Measurements from ENCODE around the gene CD36. TPM values are rescaled to one million over a fixed set of nuclear protein-coding genes. Genes with fewer than 3 reads are reported as not detected.
A peak's percentile ranks its signal among the peaks of the same experiment; 100 is the strongest.

CD36 gene
- total RNA-seq, 4 donors from 2014 or later: 5.4 to 186 (median 12.1) TPM

- Histone ChIP-seq H3K9me3 (no peaks in the 10 kb centered on the region), H3K4me1 (no peaks in the 10 kb centered on the region), H3K27me3 (no peaks in the 10 kb centered on the region), H3K4me3 (no peak overlapping the region), H3K36me3 (no peaks in the 10 kb centered on the region), H3K27ac (no peak overlapping the region)
- TF ChIP-seq POLR2A (IDR thresholded peaks at IDR 0.05) (no peak), CTCF (IDR thresholded peaks at IDR 0.05) (peak in 1 of 4 experiments; percentile 21)
- intact Hi-C loops (cut with DNase I; ENCODE audit: low total_unique reads): no loop called here
- no peak for DNase-seq
Observed at GRCh38 chr7:80681272-80681885, 42.9 kb downstream of the CD36 start.

GRCh38 chr7:80682744-80683143, 44.3 kb downstream of the CD36 start:
- no peaks in the 10 kb centered on the region for H3K36me3 ChIP-seq
- H3K27me3 ChIP-seq: no peaks in the 10 kb centered on the region
- intact Hi-C loops (cut with DNase I; ENCODE audit: low total_unique reads): no loop called here
- TF ChIP-seq CTCF (IDR thresholded peaks at IDR 0.05) (no peak), POLR2A (IDR thresholded peaks at IDR 0.05) (no peak)
- no peak for DNase-seq
- H3K4me1 ChIP-seq: no peaks in the 10 kb centered on the region
- no peak overlapping the region for H3K4me3 ChIP-seq
- H3K9me3 ChIP-seq: no peaks in the 10 kb centered on the region
- H3K27ac ChIP-seq: no peak overlapping the region

GRCh38 chr7:80686576-80686975, 48.1 kb downstream of the CD36 start:
- no peak overlapping the region for H3K4me3 ChIP-seq

GRCh38 chr7:80699045-80699638, 60.7 kb downstream of the CD36 start:
- peak; percentile 64 to 78 (median 70) for TF ChIP-seq CTCF (IDR thresholded peaks at IDR 0.05)
- no peak for TF ChIP-seq POLR2A (IDR thresholded peaks at IDR 0.05)
- DNase-seq: no peak
- H3K27me3 ChIP-seq: no peaks in the 10 kb centered on the region
- H3K27ac ChIP-seq: no peak overlapping the region
- intact Hi-C loops (cut with DNase I; ENCODE audit: low total_unique reads): loop anchor here (5.0 kb wide), 1 partner anchor 758 kb away; no protein-coding TSS in a partner anchor
- H3K4me1 ChIP-seq: no peaks in the 10 kb centered on the region
- H3K36me3 ChIP-seq: no peaks in the 10 kb centered on the region
- H3K9me3 ChIP-seq: no peaks in the 10 kb centered on the region
- H3K4me3 ChIP-seq: no peak overlapping the region

More at GRCh38 chr7:80686576-80686975, 48.1 kb downstream of the CD36 start:
- DNase-seq: no peak
- intact Hi-C loops (cut with DNase I; ENCODE audit: low total_unique reads): loop anchor here (5.0 kb wide), 1 partner anchor 1321 kb away; no protein-coding TSS in a partner anchor
- Histone ChIP-seq H3K4me1 (no peaks in the 10 kb centered on the region), H3K27me3 (no peaks in the 10 kb centered on the region), H3K9me3 (no peaks in the 10 kb centered on the region), H3K36me3 (no peaks in the 10 kb centered on the region), H3K27ac (no peak overlapping the region)
- TF ChIP-seq POLR2A (IDR thresholded peaks at IDR 0.05) (no peak), CTCF (IDR thresholded peaks at IDR 0.05) (no peak)

- no peak overlapping the region for H3K4me3 ChIP-seq
- no peaks in the 10 kb centered on the region for H3K36me3 ChIP-seq
- H3K9me3 ChIP-seq: no peaks in the 10 kb centered on the region
- intact Hi-C loops (cut with DNase I; ENCODE audit: low total_unique reads): loop anchor here (5.0 kb wide), 1 partner anchor 758 kb away; no protein-coding TSS in a partner anchor
- no peaks in the 10 kb centered on the region for H3K4me1 ChIP-seq
- TF ChIP-seq CTCF (IDR thresholded peaks at IDR 0.05): no peak
- DNase-seq: no peak
- no peak overlapping the region for H3K27ac ChIP-seq
- no peaks in the 10 kb centered on the region for H3K27me3 ChIP-seq
Observed at GRCh38 chr7:80699721-80700256, 61.3 kb downstream of the CD36 start.

Data from uterus (tissue), 4 donors.